Measurements from ENCODE around the gene CNOT4. TPM values are rescaled to one million over a fixed set of nuclear protein-coding genes. Genes with fewer than 3 reads are reported as not detected.

The CNOT4 gene
- total and polyA plus RNA-seq, 5 donors: 9.9 to 33.1 (median 28.3) TPM

DNA sequence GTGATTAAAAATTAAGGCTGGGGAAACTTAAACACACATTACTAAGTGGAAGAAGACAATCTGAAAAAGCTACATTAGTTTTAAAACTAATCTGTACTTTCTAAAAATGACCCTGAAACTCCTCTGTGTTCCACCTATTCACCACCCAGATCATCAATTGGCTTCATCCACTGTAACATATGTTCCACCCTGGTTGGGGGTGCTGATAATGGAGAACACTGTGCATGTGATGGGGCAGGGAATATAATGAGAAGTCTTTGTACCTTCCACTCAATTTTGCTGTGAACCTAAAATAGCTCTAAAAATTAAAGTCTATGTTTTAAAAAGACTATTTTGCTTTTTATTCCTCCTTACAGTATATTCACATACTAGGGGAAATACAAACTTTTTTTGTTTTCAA is 132.7 kb downstream of the CNOT4 start:
- Histone ChIP-seq H3K4me1 (ENCODE audit: control insufficient read depth, insufficient read depth, low read length) (no peaks in the 10 kb centered on the region), H3K27ac (ENCODE audit: low read length) (no peak overlapping the region), H3K4me3 (ENCODE audit: low read length) (no peak overlapping the region), H3K27me3 (ENCODE audit: control insufficient read depth, insufficient read depth) (no peaks in the 10 kb centered on the region), H3K9me3 (ENCODE audit: control insufficient read depth, low read length) (no peaks in the 10 kb centered on the region)
- intact Hi-C loops (cut with DNase I): no loop called here
- no peak for DNase-seq
- ATAC-seq: no peak

DNA sequence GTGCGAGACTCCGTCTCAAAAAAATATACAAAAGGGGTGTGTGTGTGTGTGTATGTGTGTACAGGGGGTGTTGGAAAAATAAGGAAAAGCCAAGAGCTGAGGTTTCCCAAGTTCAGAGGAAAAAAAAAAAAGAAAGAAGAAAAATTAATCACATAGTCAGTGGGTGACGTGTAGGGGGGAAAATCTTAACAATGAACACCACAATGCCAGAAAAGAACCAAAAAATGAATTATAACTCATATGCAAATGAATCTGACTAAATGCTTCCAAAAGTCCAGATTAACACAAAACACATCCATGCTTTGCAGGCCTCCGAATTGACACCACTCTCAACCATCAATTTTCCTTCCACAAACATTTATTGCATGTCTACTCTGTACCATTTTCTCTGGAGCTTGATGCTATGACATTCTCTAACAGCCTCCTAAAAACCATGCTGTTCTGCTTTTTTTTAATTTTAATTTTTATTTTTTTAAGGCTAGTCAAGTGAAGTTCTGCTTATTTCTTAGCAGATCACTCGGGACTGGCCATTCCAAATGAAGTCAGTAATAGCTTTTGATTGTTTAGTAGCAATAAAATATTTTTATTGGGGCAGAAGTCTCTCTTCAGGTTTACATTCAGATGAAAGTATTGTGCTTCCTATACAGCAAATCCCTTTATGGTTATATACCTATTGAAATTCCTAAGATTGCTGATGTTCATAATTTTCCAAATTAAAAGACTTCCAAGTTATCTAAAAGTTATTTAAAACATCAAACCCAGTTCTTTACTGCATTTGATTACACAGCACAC is 133.8 kb downstream of the CNOT4 start:
- no peaks in the 10 kb centered on the region for H3K9me3 ChIP-seq (ENCODE audit: control insufficient read depth, low read length)
- H3K4me3 ChIP-seq (ENCODE audit: low read length): no peak overlapping the region
- H3K27ac ChIP-seq (ENCODE audit: low read length): no peak overlapping the region
- H3K4me1 ChIP-seq (ENCODE audit: control insufficient read depth, insufficient read depth, low read length): no peaks in the 10 kb centered on the region
- H3K27me3 ChIP-seq (ENCODE audit: control insufficient read depth, insufficient read depth): no peaks in the 10 kb centered on the region
- ATAC-seq (no peak), DNase-seq (no peak)
- 94% methylated on average over 5 of the region's 5 CpGs for WGBS
- intact Hi-C loops (cut with DNase I): no loop called here

DNA sequence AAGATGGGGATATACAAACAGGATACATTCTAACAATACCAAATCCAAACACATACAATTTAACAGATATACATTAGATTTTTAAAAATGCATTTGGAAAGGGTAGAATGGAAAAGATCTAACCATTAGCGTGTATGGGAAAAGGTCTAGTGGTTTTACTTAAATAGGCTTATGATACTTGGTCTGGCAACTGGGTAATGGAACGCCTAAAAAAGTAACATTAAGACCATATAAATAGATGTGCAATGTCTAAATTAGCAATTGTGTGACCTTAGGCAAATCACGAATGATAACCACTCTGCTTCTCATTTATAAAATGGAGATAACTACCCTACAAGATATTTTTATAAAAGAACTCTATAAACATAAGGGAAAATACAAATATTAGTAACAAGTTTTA is 135.2 kb downstream of the CNOT4 start:
- Histone ChIP-seq H3K27me3 (ENCODE audit: control insufficient read depth, insufficient read depth) (no peaks in the 10 kb centered on the region), H3K9me3 (ENCODE audit: control insufficient read depth, low read length) (no peaks in the 10 kb centered on the region), H3K4me3 (ENCODE audit: low read length) (no peak overlapping the region), H3K27ac (ENCODE audit: low read length) (no peak overlapping the region), H3K4me1 (ENCODE audit: control insufficient read depth, insufficient read depth, low read length) (no peaks in the 10 kb centered on the region)
- ATAC-seq (no peak), DNase-seq (no peak)
- WGBS: 76% methylated on average over 3 of the region's 3 CpGs
- intact Hi-C loops (cut with DNase I): no loop called here

DNA sequence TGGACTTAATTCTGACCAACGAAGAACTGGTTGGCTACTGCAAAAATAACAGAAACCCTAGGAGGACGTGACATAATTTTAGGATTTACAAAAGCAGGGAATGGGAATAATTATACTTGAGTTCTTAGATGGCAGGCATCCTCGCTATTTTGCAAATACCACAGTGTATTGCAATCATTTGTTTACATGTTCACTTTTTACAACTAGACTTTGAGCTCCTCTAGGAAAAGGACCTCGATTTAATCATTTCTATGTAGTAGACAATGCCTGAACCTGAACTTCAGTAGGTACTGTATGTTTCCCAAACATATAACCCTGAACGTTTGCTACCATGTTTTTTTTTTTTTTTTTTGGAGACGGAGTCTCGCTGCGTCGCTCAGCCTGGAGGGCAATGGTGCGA is 137.7 kb downstream of the CNOT4 start:
- DNase-seq (no peak), ATAC-seq (no peak)
- Histone ChIP-seq H3K9me3 (ENCODE audit: control insufficient read depth, low read length) (no peaks in the 10 kb centered on the region), H3K27ac (ENCODE audit: low read length) (no peak overlapping the region), H3K4me1 (ENCODE audit: control insufficient read depth, insufficient read depth, low read length) (no peaks in the 10 kb centered on the region), H3K27me3 (ENCODE audit: control insufficient read depth, insufficient read depth) (no peaks in the 10 kb centered on the region), H3K4me3 (ENCODE audit: low read length) (no peak overlapping the region)
- intact Hi-C loops (cut with DNase I): no loop called here
- WGBS: 95% methylated on average over 10 of the region's 10 CpGs

DNA sequence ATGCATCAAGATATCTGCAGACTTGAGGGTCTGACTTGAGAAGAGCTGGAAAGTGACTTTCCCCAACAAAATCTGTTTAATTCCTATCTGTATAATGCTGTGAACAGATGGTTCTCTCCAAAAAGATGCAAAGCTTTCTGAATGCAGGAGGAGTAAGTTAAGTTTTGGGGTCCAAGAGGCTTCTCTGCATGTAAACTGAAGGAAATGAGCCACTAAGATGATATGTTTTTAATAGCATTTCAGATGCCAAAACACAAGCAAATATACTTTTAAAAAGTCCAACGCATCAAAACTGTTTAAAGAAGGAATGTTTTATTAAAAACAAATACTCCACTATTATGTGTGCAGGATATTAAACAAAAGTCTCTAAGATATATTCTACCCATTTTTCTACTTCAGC is 139.2 kb downstream of the CNOT4 start:
- no peaks in the 10 kb centered on the region for H3K27me3 ChIP-seq (ENCODE audit: control insufficient read depth, insufficient read depth)

DNA sequence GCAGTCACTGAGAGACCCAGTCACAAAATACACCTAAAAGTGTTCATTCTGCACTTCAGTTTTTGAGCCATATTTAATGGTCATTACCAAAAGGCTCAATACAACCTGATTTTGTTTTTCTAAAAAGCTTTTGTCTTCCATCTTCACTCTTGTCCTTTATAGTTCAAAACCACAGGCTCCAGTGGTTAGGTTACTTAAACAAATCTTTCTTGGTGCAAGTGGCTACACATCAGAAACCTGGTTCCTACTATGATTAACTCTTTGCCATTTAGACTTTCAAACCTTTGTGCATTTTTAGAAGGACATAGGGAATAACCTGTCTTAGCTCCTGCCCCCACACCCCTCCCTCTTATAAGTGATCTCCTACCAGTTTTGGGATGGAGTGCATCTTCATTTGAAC is 140.5 kb downstream of the CNOT4 start:
- H3K27me3 ChIP-seq (ENCODE audit: control insufficient read depth, insufficient read depth): no peaks in the 10 kb centered on the region
- no peak for ATAC-seq
- no peak for DNase-seq
- H3K4me3 ChIP-seq (ENCODE audit: low read length): no peak overlapping the region
- intact Hi-C loops (cut with DNase I): no loop called here
- H3K9me3 ChIP-seq (ENCODE audit: control insufficient read depth, low read length): no peaks in the 10 kb centered on the region
- H3K4me1 ChIP-seq (ENCODE audit: control insufficient read depth, insufficient read depth, low read length): no peaks in the 10 kb centered on the region
- no peak overlapping the region for H3K27ac ChIP-seq (ENCODE audit: low read length)

More for the DNA sequence above, 139.2 kb downstream of the CNOT4 start:
- 94% methylated on average over 1 of the region's 1 CpG for WGBS
- DNase-seq (no peak), ATAC-seq (no peak)
- intact Hi-C loops (cut with DNase I): no loop called here
- no peaks in the 10 kb centered on the region for H3K9me3 ChIP-seq (ENCODE audit: control insufficient read depth, low read length)
- H3K27ac ChIP-seq (ENCODE audit: low read length): no peak overlapping the region
- no peaks in the 10 kb centered on the region for H3K4me1 ChIP-seq (ENCODE audit: control insufficient read depth, insufficient read depth, low read length)
- H3K4me3 ChIP-seq (ENCODE audit: low read length): no peak overlapping the region

DNA sequence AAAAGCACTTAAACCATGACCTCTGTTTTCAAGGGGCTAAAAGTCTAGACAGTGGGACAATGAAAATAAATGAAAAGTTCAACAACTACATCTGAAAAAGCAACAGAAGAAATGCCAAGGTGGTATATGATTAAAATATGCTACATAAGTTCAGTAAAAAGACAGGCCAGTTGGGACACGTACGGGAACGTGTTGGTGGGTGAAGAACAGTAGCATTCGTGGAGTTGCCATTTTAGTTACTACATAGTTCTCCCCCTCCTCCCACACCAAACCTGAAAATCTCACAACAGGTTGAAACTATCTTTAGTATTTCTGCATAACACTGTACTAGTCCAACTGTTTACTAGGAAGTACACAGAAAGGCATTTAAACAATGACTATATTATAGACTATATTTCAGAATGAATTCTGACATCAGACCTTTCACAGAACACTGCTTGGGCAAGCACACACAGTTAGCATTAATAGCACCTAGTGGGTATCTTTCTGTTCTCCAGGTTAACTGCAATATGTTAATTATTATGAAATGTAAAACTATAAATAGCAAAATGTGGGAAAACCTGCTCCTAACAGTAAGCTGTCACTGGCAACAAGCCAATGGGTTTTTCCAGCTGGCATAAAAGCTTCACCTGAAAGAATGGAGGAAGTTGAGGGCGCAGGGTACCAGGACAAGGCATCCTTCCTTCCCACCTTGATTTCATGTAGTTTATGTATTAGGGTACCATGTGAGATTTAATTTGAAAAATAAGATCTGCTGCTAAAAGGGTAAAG is 141.3 kb downstream of the CNOT4 start:
- intact Hi-C loops (cut with DNase I): no loop called here
- DNase-seq: no peak
- no peak overlapping the region for H3K4me3 ChIP-seq (ENCODE audit: low read length)
- WGBS: 95% methylated on average over 5 of the region's 5 CpGs
- no peaks in the 10 kb centered on the region for H3K9me3 ChIP-seq (ENCODE audit: control insufficient read depth, low read length)
- H3K27ac ChIP-seq (ENCODE audit: low read length): no peak overlapping the region
- peaks cover 2% of the 10 kb centered on the region for H3K4me1 ChIP-seq (ENCODE audit: control insufficient read depth, insufficient read depth, low read length)
- ATAC-seq: no peak
- H3K27me3 ChIP-seq (ENCODE audit: control insufficient read depth, insufficient read depth): no peaks in the 10 kb centered on the region

DNA sequence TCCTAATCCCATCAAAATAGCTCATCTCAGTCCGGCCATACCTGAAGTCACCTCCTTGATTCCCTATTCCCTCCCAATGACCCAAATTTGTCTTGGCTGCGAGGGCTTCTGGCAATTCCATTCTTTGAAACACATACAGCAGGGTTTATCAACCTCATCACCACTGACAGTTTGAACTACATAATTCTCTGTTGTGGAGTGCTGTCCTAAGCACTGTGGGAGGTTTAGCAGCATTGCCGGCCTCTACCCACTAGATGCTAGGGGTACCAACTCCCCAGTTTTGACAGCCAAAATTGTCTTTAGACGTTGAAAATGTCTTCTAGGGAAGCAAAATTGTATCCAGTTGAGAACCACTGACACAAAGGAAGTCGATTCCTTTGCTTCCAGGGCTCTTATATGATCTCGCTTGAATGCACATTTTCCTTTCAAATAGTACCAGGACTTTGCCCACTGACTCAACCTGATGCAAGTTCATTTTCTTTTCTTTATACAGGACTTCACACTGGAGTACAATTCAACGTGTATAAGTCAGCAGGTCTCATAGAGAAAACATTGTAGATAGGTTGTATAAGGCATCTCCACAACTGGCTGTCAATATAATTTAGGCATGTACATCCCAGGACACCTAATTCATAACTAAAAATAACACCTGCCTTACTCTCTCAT is 142.9 kb downstream of the CNOT4 start:
- Histone ChIP-seq H3K9me3 (ENCODE audit: control insufficient read depth, low read length) (no peaks in the 10 kb centered on the region), H3K4me3 (ENCODE audit: low read length) (no peak overlapping the region), H3K4me1 (ENCODE audit: control insufficient read depth, insufficient read depth, low read length) (peaks cover 2% of the 10 kb centered on the region), H3K27me3 (ENCODE audit: control insufficient read depth, insufficient read depth) (no peaks in the 10 kb centered on the region), H3K27ac (ENCODE audit: low read length) (no peak overlapping the region)
- DNase-seq (no peak), ATAC-seq (no peak)
- intact Hi-C loops (cut with DNase I): no loop called here
- WGBS: 87% methylated on average over 7 of the region's 7 CpGs

DNA sequence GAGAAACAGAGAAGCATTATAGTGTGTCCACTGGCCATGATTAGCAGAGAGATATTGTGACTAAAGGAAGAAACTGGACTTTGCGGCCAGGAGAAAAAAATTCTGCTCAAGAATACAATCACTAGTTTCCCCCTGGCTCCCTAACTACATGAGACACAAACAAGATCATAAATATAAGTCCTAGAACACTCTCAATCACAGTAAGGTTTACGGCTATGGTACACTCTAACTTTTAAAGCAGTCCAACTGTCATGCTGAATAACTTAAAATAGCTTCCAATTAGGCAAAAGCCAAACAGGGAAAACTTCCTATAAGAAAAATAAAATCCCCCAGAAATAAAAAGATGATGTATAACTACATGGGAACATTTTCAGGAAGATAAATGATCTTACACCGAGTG is 144.2 kb downstream of the CNOT4 start:
- WGBS: 68% methylated on average over 3 of the region's 3 CpGs
- no peak for DNase-seq

DNA sequence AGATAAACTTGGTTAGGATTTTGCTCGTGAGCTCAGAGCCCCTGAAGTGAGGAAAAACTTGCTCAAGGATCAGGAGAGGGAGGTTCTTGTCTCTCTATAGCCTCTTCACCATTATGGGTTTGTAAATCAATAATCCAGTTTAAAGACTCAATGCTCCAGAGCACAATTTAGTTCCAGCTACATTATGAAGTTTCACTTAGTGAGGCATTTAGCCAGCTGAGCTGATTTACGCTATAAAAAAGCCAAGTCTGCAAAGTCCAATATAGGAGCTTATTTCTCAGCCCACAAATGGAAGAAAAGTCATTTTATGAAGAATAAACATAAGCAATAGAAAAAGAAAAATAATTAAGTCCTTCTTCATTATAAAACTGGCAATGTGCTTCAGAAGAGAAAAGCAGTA is 145.7 kb downstream of the CNOT4 start:
- no peak overlapping the region for H3K27ac ChIP-seq (ENCODE audit: low read length)
- DNase-seq: no peak
- H3K4me3 ChIP-seq (ENCODE audit: low read length): no peak overlapping the region
- no peaks in the 10 kb centered on the region for H3K9me3 ChIP-seq (ENCODE audit: control insufficient read depth, low read length)
- intact Hi-C loops (cut with DNase I): no loop called here
- H3K27me3 ChIP-seq (ENCODE audit: control insufficient read depth, insufficient read depth): no peaks in the 10 kb centered on the region
- 74% methylated on average over 2 of the region's 2 CpGs for WGBS
- H3K4me1 ChIP-seq (ENCODE audit: control insufficient read depth, insufficient read depth, low read length): peaks cover 2% of the 10 kb centered on the region
- no peak for ATAC-seq

More for the DNA sequence above, 144.2 kb downstream of the CNOT4 start:
- no peak overlapping the region for H3K27ac ChIP-seq (ENCODE audit: low read length)
- no peaks in the 10 kb centered on the region for H3K27me3 ChIP-seq (ENCODE audit: control insufficient read depth, insufficient read depth)
- no peak overlapping the region for H3K4me3 ChIP-seq (ENCODE audit: low read length)
- intact Hi-C loops (cut with DNase I): no loop called here
- peaks cover 2% of the 10 kb centered on the region for H3K4me1 ChIP-seq (ENCODE audit: control insufficient read depth, insufficient read depth, low read length)
- ATAC-seq: no peak
- no peaks in the 10 kb centered on the region for H3K9me3 ChIP-seq (ENCODE audit: control insufficient read depth, low read length)

DNA sequence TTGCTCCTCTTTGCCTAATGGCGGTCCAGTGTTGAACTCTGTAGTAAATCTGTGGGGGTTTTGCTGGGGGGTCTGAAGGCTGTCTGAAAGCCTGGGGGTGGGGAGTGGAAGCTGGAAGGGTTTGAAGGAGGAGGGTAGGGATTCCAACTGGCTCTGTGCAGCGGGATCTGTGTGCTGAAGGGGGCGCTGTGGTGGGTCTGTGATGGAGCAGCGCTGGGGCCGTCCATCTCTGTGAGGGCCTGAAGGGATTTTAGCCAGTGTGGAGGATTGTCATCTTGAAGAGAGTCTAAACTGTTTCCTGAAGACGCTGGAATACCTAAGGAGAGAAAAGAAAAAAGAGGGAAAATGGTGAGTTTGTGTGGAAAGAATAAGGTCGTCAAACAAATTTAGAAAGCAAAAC is 147.0 kb downstream of the CNOT4 start:
- intact Hi-C loops (cut with DNase I): no loop called here
- H3K4me3 ChIP-seq (ENCODE audit: low read length): no peak overlapping the region
- WGBS: 86% methylated on average over 7 of the region's 7 CpGs
- peaks cover 2% of the 10 kb centered on the region for H3K4me1 ChIP-seq (ENCODE audit: control insufficient read depth, insufficient read depth, low read length)
- H3K9me3 ChIP-seq (ENCODE audit: control insufficient read depth, low read length): no peaks in the 10 kb centered on the region
- no peaks in the 10 kb centered on the region for H3K27me3 ChIP-seq (ENCODE audit: control insufficient read depth, insufficient read depth)
- H3K27ac ChIP-seq (ENCODE audit: low read length): no peak overlapping the region
- ATAC-seq: no peak
- DNase-seq: no peak
